ENCODE measurements around the gene SHMT2.

Gene SHMT2

DNA sequence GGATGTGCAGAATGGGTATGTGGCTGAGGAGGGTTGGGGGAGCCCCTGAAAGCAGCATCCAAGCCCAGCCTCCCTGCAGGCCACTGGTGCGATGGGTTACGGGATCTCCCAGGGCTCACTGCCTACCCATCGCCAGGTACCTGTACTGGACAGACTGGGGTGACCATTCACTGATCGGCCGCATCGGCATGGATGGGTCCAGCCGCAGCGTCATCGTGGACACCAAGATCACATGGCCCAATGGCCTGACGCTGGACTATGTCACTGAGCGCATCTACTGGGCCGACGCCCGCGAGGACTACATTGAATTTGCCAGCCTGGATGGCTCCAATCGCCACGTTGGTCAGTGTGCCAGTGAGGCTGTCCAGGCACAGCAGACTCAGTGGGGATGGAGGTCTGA, 31.2 kb upstream of the SHMT2 start:
- no peak for DNase-seq

DNA sequence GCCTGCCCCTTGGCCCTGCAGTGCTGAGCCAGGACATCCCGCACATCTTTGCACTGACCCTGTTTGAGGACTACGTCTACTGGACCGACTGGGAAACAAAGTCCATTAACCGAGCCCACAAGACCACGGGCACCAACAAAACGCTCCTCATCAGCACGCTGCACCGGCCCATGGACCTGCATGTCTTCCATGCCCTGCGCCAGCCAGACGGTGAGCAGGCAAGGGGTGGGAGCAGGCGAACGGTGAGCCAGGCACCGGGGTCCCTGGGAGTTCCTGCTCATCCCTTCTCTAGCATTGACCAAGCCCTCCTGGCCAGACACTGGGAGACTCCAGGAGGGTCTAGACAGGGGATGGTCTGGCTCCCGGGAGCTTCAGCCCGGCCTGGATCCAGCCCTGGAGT, 30.3 kb upstream of the SHMT2 start:
- DNase-seq = no peak

DNA sequence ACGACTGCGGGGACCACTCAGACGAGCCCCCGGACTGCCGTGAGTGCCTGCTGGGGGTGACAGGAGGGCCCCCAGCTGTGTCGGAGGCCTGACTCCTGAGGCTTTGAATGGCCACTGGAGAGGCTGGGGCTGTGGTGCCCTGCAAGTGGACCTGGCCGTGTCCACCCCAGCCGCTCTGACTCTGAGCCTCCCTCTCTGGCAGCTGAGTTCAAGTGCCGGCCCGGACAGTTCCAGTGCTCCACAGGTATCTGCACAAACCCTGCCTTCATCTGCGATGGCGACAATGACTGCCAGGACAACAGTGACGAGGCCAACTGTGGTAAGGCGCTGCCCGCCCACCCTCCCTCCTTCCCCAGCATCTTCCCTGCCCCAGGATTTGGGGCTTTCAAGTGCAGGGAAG, 29.0 kb upstream of the SHMT2 start:
- no peak for DNase-seq

DNA sequence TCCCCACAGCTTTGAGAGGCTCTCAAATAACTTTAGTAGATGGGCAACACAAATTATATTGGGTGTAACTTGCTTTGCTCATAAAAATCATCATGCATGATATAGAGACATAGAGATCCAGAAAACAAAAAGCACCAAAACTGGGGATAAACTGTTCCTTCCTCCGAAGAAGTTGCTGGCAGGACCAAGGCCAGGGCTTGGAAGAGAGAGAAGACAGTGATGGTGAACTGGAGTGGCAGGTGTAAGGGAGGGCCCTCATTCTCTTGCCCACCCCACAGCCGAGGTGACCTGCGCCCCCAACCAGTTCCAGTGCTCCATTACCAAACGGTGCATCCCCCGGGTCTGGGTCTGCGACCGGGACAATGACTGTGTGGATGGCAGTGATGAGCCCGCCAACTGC, 28.3 kb upstream of the SHMT2 start:
- DNase-seq = no peak

DNA sequence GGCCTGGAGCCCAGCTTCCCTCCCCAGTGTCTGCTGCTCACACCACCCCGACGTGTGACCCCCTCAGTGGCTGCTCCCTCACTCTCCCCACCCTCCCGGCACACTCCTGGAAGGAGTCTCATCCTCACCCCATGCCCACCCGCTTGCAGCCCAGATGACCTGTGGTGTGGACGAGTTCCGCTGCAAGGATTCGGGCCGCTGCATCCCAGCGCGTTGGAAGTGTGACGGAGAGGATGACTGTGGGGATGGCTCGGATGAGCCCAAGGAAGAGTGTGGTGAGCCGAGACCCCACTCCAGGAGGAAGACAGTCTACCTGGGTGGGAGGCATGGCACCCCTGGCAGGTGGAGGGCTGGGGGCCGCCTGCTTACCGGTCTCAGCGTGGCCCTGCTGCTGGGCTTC, 27.9 kb upstream of the SHMT2 start:
- DNase-seq = no peak

DNA sequence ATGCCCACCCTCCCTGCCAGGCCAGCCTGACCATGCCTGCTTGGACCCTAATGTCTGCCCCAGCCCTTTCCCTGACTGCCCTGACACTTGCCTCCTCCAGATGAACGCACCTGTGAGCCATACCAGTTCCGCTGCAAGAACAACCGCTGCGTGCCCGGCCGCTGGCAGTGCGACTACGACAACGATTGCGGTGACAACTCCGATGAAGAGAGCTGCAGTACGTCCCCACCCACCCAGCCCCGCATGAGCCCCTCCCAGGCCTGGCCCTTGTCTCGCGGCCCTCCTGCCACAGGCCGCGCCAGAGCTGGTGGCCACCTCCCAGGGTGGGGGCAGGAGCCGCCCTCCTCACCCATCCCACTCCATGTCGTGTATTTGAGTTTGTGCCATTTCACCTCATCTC, 27.2 kb upstream of the SHMT2 start:
- DNase-seq = no peak

DNA sequence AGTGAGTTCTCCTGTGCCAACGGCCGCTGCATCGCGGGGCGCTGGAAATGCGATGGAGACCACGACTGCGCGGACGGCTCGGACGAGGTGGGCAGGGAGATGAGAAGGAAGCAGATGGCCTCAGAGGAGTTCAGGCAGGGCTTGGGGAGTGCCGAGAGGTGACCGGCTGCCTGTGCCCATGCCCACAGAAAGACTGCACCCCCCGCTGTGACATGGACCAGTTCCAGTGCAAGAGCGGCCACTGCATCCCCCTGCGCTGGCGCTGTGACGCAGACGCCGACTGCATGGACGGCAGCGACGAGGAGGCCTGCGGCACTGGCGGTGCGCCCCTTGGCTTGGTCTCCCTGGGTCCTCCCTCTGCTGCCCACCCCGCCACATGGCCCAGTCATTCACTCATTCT, 26.3 kb upstream of the SHMT2 start:
- no peak for DNase-seq

DNA sequence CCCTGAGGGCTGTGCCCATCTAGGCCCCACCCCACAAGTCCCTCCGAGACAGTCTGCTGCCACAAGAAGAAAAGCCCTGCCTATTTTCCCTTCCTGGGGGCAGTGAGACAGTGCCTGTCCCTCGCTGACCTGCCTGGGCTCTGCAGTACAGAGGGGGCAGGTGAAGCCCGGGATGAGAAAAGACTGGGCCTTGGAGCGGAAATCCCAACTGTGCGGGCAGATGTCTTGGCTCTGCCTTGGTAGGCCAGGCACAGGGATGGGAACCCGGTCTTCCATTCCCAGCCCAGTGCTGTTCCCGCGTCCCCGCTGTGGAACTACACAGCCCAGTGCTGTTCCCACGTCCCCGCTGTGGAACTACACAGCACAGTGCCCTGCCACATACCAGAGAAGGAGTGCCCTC, 25.7 kb upstream of the SHMT2 start:
- DNase-seq = no peak

DNA sequence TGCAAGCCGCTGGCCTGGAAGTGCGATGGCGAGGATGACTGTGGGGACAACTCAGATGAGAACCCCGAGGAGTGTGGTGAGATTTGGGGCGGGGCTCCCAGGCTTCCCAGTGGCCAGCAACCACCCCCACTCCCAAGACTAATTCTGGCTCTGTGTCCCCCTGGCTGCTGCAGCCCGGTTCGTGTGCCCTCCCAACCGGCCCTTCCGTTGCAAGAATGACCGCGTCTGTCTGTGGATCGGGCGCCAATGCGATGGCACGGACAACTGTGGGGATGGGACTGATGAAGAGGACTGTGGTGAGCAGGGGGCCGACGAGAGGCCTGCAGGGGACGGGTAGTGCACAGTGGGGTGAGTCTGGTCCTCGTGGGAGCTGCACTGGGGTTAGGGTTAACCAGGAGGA, 25.1 kb upstream of the SHMT2 start:
- DNase-seq = no peak

DNA sequence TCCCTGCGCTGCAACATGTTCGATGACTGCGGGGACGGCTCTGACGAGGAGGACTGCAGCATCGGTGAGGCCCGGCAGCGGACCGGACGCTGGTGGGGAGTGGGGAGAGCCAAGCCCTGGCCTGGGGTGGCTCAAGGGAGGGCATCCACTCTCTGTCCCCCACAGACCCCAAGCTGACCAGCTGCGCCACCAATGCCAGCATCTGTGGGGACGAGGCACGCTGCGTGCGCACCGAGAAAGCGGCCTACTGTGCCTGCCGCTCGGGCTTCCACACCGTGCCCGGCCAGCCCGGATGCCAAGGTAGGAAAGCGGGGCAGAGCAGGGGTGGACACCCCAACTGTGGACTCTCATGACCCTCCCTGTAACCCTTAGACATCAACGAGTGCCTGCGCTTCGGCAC, 24.3 kb upstream of the SHMT2 start:
- DNase-seq = no peak

DNA sequence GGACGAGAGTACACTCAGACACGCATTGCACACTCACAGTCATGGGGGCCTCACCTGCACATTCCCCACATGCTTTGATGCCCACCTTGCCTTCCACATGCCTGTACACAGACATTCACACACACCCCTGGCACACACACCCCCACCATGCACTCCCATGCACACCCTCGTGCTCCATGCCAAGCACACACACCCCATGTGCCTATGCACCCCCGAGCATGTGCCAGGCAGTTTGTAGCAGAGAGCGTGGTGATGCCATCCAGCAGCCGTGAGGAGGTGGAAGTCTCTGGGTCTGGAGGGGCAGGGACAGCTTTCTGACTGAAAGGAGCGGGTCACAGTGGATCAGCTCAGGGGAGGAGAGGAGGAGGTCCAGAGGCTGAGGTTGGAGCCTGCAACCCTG, 23.6 kb upstream of the SHMT2 start:
- no peak for DNase-seq

DNA sequence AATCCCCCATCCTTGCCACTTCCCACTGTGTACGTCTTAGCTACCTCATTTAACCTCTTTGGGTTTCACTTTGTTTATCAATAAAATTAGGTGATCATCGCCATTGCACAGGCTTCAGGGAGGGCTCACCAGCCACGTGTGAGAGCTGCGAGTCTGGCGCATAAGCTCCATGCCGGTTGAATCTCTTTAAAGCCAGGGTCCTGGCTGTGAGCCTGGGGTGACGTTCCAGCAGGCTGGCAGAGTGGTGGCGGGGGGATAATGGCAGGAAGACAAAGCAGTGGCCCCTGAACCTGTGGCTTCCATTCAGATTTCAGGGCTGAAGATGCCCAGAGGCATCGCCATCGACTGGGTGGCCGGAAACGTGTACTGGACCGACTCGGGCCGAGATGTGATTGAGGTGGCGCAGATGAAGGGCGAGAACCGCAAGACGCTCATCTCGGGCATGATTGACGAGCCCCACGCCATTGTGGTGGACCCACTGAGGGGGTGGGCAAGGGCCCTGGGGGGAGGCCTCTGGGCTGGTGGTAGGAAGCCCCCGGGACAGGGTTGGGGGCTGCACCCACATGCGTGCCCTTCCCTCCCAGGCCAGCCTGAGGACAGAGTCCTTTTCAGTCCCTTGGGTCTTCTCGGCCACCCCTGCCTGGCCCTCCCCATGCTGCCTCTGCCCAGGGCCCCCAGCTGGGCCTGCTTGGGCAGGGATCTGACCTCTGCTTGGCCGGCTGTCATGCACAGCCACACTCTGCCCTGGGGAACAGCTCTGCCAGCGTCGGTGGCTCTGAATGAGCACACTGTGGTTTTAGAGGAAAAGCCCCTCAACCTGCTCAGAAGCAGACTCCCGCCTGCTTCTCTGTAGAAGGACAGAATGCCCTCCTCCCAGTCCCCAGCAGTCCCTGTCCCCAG, 21.5 kb upstream of the SHMT2 start:
- DNase-seq = no peak

DNA sequence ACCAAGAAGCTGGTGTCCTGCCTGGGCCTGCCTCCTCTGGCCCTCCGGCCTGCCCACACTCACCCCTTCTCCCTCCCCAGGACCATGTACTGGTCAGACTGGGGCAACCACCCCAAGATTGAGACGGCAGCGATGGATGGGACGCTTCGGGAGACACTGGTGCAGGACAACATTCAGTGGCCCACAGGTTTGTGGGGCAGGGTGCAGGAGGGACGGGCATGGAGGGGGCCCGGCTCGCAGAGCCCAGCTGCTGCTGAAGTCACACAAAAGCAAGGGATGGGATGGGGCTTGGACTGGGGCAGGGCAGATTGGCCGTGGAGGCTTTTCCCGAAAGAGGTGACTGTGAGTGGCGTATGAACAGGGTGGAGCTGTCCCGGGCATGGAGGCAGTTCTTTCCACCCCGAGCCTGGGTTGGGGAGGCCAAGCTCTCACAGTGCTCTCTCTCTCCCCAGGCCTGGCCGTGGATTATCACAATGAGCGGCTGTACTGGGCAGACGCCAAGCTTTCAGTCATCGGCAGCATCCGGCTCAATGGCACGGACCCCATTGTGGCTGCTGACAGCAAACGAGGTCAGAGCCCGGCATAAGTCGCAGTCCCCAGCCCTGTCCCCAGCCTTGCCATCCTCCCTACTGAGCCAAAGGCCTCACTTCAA, 20.8 kb upstream of the SHMT2 start:
- DNase-seq = no peak

DNA sequence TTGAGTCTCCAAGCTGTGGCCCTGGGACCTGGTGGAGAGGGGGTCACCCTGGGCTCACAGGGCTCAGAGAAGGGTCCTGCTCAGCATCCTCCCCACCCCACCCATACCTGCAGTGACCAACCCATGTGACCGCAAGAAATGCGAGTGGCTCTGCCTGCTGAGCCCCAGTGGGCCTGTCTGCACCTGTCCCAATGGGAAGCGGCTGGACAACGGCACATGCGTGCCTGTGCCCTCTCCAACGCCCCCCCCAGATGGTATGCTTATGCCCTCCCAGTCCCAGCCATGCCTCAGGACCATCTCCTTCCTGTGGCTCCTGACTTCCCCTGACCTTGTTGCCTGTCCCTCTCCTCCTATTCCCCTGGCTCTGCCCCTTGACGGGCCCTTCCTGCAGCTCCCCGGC, 19.6 kb upstream of the SHMT2 start:
- DNase-seq = no peak

DNA sequence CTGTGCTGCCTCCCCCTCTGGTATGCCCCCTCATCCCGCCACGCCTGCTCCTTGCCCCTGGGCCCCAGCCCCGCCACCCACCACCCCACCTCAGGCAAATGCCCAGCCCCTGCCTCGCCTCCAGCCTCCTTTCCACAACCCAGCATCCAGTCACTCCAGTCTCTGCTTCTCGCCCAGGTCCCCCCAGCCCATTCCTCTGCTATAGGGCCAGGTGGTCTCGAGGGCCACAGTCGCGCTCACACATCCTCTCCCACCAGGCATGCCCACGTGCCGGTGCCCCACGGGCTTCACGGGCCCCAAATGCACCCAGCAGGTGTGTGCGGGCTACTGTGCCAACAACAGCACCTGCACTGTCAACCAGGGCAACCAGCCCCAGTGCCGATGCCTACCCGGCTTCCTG, 19.1 kb upstream of the SHMT2 start:
- DNase-seq = no peak

DNA sequence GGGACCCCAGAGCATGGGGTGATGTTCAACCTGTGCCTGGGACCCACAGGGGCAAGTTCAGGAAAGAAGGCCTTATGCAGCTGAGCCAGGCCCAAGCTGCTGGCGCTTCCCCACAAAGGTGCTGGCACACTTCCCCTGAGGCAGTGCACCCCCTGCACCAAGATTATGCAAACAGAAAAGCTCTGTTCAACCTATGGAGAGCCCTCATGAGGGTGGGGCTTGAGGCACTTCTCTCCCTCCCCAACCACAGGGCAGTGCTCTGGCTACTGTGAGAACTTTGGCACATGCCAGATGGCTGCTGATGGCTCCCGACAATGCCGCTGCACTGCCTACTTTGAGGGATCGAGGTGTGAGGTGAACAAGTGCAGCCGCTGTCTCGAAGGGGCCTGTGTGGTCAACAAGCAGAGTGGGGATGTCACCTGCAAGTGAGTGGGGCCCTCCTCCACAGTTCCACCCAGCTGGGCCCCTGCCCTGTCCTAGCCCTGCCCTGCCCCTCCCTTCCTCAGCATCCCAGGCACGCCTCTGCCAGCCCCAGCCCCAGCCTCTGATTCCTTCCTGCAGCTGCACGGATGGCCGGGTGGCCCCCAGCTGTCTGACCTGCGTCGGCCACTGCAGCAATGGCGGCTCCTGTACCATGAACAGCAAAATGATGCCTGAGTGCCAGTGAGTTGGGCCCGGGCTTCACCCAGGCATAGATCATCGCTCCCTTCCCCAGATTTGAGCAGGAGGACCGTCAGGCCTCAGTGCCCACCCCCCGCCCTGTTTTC, 18.4 kb upstream of the SHMT2 start:
- no peak for DNase-seq

DNA sequence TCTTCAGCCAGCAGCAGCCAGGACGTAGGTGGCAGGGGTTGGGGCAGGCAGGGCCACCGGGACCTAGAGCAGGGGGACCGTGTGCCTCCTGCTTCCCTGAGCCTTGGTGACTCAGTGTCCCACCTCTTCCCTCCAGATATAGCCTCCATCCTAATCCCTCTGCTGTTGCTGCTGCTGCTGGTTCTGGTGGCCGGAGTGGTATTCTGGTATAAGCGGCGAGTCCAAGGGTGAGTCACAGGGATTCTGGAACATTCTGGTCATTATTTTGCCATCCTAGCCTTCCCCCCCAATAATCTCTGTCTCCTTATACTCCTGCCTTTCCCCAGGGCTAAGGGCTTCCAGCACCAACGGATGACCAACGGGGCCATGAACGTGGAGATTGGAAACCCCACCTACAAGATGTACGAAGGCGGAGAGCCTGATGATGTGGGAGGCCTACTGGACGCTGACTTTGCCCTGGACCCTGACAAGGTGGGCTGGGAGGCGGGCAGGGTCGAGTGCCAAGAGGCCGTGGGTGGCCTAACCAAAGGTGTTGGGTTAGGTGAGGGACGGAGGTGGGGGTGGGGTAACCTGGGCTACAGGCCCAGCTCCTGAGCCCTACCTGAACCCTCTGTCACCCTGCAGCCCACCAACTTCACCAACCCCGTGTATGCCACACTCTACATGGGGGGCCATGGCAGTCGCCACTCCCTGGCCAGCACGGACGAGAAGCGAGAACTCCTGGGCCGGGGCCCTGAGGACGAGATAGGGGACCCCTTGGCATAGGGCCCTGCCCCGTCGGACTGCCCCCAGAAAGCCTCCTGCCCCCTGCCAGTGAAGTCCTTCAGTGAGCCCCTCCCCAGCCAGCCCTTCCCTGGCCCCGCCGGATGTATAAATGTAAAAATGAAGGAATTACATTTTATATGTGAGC, 17.5 kb upstream of the SHMT2 start:
- no peak for DNase-seq

DNA sequence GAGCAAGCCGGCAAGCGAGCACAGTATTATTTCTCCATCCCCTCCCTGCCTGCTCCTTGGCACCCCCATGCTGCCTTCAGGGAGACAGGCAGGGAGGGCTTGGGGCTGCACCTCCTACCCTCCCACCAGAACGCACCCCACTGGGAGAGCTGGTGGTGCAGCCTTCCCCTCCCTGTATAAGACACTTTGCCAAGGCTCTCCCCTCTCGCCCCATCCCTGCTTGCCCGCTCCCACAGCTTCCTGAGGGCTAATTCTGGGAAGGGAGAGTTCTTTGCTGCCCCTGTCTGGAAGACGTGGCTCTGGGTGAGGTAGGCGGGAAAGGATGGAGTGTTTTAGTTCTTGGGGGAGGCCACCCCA, 16.8 kb upstream of the SHMT2 start:
- DNase-seq = no peak

DNA sequence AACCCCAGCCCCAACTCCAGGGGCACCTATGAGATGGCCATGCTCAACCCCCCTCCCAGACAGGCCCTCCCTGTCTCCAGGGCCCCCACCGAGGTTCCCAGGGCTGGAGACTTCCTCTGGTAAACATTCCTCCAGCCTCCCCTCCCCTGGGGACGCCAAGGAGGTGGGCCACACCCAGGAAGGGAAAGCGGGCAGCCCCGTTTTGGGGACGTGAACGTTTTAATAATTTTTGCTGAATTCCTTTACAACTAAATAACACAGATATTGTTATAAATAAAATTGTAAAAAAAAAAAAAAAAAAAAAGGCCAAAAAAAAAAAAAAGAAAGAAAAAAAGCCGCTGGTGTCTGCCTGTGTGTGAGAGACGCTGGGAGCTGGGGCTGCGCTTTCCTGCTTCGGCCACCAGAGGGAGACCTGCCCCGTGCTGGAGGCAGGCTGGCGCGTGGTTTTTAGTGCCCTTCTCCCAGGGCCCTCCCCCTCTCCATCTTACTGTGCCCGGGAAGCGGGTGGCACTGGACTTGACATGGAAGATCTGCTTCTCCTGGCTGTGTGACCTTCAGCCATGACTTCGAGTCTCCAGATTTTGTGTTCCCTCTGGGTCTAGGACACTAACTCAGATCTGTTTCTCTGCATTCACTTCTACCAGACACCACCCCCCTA, 16.3 kb upstream of the SHMT2 start:
- peak; percentile 77 for DNase-seq

DNA sequence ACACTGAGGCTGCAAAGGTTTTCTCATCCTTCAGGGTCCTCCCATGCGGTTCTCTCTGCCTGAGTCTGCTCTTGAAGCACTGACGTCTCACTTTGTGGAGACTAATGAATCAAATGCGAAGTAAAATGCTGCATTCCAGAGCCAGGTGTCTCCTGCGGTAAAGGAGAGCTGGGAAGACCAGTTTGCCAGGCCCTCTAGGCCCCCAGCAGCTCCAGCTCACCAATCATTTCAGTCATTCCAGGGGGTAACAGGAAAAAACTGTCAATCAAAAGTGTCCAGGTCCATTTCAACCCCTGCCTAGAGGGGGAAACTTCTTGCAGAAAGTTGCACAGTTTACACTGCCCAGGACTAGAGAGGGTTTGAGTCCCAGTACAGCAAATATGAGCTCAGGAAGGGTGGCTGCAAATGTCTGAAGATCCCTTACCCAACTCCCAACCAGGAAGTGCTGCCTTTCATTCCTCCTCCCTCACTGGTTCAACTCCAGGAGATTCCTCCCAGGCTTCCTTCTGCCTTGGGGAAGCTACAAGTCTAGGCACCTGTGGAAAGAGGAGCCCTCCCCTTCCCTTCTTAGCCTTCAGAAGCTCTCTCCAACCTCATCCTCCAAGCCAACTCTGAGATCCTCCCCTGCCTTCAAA, 15.6 kb upstream of the SHMT2 start:
- no peak for DNase-seq

DNA sequence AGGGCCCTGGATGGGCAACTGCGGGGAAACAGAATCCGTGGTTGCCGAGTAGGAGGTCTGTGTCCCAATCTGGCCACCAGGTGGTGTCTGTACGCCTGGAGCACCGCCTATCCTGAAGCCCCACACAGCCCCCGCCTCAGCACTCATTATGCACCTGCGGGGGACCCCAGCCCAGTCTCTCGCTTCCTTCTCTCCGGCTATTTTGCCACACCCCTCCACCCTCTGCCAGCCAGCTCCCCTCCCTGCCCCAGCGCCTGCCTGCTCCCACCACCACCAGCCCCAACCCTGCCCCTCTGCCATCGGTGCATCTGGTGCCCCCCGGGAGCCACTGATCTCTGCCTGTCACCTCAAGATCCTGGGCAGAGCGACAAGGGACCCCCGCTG, 15.1 kb upstream of the SHMT2 start:
- peak; percentile 71 for DNase-seq

DNA sequence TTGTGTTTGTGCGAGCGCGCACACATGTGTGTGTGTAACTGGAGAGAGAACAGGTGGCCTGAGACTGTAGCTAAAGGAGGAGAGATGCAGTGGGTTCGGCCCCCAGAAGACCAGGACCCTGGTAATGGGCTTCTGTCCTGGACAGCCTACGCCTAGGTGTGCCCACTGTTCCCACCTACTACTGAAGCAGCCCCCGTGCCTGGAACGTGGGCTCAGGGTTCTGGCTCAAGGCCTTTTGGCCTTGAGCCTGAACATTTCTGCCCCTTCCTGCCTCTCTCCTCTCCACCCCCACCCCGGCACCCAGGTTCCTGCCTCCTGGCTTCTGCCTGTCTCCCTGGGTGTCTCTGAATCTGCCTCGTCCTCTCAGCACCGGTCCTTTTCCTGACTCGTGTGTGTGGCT, 14.4 kb upstream of the SHMT2 start:
- no peak for DNase-seq

All from NCI-H1436 (cell line).